ENCODE measurements around the gene ASPDH.

The ASPDH gene

DNA sequence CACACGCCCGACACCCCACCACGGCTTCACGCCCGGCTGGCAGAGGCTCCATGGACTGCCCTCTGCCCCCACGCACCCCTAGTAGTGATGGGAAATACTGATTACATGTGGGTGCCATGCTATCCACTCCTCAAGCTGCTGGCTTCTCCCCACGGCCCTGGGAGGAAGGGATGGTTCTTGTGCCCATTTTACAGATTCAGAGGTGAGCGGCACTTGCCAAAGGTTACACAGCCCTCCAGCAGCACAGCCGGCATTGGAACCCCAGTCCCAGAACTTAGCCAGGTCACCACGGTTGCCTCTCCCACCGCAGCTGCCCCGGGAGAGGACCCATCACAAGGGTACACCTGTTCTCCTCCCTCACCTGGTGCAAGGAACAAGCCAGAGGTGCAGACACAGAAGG lies 41.3 kb upstream of the ASPDH start:
- Histone ChIP-seq H3K4me3 (no peak overlapping the region), H3K4me1 (peaks cover 48% of the 10 kb centered on the region), H3K36me3 (no peaks in the 10 kb centered on the region), H3K9me3 (no peaks in the 10 kb centered on the region), H4K20me1 (no peaks in the 10 kb centered on the region), H3K27ac (no peak overlapping the region), H3K27me3 (peaks cover 38% of the 10 kb centered on the region; the same call in 1 of the 2 replicates), H3K9ac (no peak overlapping the region), H3K4me2 (0 out of 2 replicates have a peak overlapping the region, but pooled peaks have one; percentile 9)
- no peak for TF ChIP-seq Cebpa-rat (IDR thresholded peaks at IDR 0.05)

DNA sequence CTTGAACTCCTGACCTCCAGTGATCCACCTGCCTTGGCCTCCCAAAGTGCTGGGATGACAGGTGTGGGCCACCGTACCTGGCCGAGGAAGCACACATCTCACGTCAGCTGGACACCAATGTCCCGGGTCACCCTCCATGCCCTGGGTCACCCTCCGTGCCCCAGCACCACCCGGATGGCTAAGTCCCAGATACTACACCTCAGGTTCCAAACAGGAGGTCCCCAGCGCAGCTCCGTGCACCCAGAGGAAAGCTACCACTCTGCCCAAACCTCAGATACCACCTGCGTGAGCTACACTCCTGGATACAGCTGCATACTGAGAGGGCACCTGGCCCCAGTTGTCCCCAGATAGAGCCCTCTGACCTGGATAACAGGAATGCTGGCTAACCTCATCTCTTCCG lies 40.5 kb upstream of the ASPDH start:
- H3K4me3 ChIP-seq: no peak overlapping the region
- peaks cover 46% of the 10 kb centered on the region; the same call in 1 of the 2 replicates for H3K27me3 ChIP-seq
- no peaks in the 10 kb centered on the region for H3K9me3 ChIP-seq
- H3K36me3 ChIP-seq: no peaks in the 10 kb centered on the region
- no peak overlapping the region for H3K9ac ChIP-seq
- H3K4me2 ChIP-seq: no peak overlapping the region
- no peak overlapping the region for H3K27ac ChIP-seq
- TF ChIP-seq Cebpa-rat (IDR thresholded peaks at IDR 0.05): no peak
- peaks cover 50% of the 10 kb centered on the region for H3K4me1 ChIP-seq
- H4K20me1 ChIP-seq: no peaks in the 10 kb centered on the region

DNA sequence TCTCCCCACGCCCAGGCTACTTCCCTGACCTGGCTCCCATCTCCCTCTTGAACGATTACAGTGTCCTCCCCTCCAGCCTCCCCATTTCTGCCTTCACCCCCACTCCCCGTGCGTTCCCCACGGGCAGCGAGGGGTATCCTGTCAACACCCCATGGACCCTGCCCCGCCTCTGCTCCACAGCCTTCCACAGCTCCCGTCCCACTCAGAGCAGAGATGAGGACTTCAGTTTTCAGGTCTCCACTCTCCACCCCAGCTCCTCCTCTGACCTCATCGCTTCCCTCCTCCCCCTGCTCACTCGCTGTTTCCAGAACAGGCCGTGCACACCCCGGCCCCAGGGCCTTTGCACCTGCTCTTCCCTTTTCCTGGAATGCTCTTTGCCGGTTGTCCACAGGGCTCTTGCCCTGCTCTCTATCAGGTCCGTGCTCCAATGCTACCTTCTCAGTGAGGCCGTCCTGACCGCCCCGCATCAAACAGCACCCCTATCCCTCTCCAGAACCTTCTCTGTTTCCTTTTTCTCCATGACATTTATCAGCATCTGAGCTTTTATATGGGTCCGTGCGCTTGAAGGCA lies 39.5 kb upstream of the ASPDH start:
- H3K27me3 ChIP-seq: peaks cover 50% of the 10 kb centered on the region; the same call in 1 of the 2 replicates
- TF ChIP-seq Cebpa-rat (IDR thresholded peaks at IDR 0.05): no peak
- H3K9ac ChIP-seq: no peak overlapping the region
- no peaks in the 10 kb centered on the region for H3K9me3 ChIP-seq
- H3K4me3 ChIP-seq: no peak overlapping the region
- H3K36me3 ChIP-seq: no peaks in the 10 kb centered on the region
- no peaks in the 10 kb centered on the region for H4K20me1 ChIP-seq
- no peak overlapping the region for H3K4me2 ChIP-seq
- no peak overlapping the region for H3K27ac ChIP-seq
- peaks cover 58% of the 10 kb centered on the region for H3K4me1 ChIP-seq

DNA sequence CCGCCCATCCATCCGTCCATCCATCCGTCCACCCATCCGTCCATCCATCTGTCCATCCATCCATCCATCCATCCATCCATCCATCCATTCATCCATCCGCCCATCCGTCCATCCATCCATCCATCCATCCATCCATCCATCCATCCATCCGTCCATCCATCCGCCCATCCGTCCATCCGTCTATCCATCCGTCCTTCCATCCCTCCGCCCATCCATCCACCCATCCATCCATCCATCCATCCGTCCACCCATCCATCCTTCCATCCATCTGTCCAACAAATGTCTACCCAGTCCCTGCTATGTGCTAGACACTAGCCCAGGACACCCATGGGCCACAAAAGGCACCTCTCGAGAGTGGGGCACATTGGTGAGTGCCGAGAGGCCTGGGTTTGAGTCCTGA lies 38.8 kb upstream of the ASPDH start:
- TF ChIP-seq Cebpa-rat (IDR thresholded peaks at IDR 0.05): no peak
- H3K9me3 ChIP-seq: no peaks in the 10 kb centered on the region

DNA sequence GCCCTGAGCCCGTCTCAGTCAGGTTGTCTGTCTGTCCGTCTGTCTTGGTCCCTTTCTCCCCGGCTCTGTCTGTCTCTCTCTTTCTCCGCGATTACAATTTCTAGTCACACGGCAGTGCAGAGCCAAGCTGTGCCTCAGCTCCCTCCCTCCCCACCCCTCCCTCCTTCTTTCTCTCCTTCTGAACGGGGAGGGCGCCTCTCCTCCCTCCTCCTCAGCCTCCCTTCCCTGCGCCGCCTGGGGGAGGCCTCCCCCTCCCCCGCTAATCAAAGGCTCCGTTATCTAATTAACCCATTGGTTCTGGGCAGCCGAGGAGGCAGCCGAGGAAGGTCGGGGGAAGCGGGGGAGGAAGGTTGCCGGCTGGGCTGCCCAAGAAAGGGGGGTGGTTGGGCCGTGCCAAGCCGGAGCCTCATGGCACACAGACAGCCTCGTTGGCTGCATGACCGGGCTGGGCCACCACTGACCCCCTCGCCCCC lies 38.0 kb upstream of the ASPDH start:
- no peak overlapping the region for H3K27ac ChIP-seq
- no peak for TF ChIP-seq Cebpa-rat (IDR thresholded peaks at IDR 0.05)
- H3K4me2 ChIP-seq: peak overlapping the region; percentile 70
- no peaks in the 10 kb centered on the region for H3K9me3 ChIP-seq
- peaks cover 65% of the 10 kb centered on the region for H3K4me1 ChIP-seq
- no peaks in the 10 kb centered on the region for H3K36me3 ChIP-seq
- H4K20me1 ChIP-seq: no peaks in the 10 kb centered on the region
- no peak overlapping the region for H3K9ac ChIP-seq
- no peak overlapping the region for H3K4me3 ChIP-seq
- H3K27me3 ChIP-seq: peaks cover 50% of the 10 kb centered on the region; the same call in 1 of the 2 replicates

More for the DNA sequence above, 38.8 kb upstream of the ASPDH start:
- peaks cover 65% of the 10 kb centered on the region for H3K4me1 ChIP-seq
- H3K4me2 ChIP-seq: 0 out of 2 replicates have a peak overlapping the region, but pooled peaks have one; percentile 70
- peaks cover 50% of the 10 kb centered on the region; the same call in 1 of the 2 replicates for H3K27me3 ChIP-seq
- no peaks in the 10 kb centered on the region for H4K20me1 ChIP-seq
- no peak overlapping the region for H3K9ac ChIP-seq
- no peak overlapping the region for H3K4me3 ChIP-seq
- H3K27ac ChIP-seq: no peak overlapping the region
- H3K36me3 ChIP-seq: no peaks in the 10 kb centered on the region

DNA sequence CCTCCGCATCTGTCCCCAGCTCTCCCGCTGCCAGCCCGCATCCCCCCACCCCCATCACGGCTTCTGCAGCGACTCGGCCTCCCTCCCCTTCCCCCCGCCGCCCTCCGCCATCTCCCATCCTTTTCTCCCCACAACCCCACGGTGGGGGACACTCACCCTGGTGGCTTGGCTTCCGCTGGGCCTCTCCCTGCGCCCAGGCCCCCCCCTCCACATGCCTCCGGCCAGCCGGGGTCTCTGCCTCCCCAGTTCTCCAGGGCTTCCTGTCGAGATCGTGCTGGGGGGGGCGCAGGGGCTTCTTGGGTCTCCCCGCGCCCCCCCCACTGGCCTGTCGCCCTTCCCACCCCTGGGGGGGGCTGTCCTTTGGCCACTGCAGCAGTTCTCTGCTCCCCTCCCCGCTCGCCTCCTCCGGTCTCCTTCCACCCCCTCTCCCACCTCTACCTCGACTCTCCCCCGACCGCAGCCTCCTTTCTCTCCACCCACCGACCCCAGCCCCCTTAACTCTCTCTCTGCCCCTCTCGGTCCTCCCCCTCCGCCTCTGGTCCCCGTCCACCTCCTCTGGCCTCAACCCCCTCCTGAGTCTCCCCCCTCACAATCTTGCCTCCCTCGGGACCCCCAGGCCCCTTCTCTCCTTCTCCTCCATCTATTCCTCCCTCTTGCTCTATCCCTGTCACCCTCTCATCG lies 37.5 kb upstream of the ASPDH start:
- Histone ChIP-seq H3K4me3 (no peak overlapping the region), H3K9me3 (no peaks in the 10 kb centered on the region), H3K4me2 (peak overlapping the region; percentile 70), H3K36me3 (no peaks in the 10 kb centered on the region), H3K9ac (no peak overlapping the region), H3K27ac (no peak overlapping the region), H4K20me1 (no peaks in the 10 kb centered on the region), H3K4me1 (peaks cover 71% of the 10 kb centered on the region), H3K27me3 (peaks cover 50% of the 10 kb centered on the region; the same call in 1 of the 2 replicates)
- no peak for TF ChIP-seq Cebpa-rat (IDR thresholded peaks at IDR 0.05)

DNA sequence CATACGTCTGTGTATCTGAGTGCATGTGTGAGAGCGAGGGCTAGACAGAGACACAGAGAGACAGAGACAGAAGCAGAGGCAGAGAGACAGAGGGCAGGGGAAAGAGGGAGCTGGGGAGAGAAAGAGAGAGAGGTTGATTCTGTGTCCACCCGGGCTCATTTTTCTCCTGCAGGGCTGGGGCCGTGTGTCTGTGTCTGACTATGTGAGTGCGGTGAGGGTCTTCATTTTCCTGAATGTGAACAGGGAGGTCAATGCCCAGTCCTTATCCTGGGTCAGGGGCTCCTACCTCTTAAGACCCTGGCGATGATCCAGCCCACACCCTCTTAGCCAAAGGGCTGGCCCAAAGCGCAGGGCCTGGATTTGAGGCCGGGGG lies 36.9 kb upstream of the ASPDH start:
- H3K36me3 ChIP-seq: no peaks in the 10 kb centered on the region
- peak overlapping the region; percentile 70; the same call in 1 of the 2 replicates for H3K4me2 ChIP-seq
- TF ChIP-seq Cebpa-rat (IDR thresholded peaks at IDR 0.05): no peak
- no peak overlapping the region for H3K27ac ChIP-seq
- H3K27me3 ChIP-seq: peaks cover 50% of the 10 kb centered on the region; the same call in 1 of the 2 replicates
- peaks cover 72% of the 10 kb centered on the region for H3K4me1 ChIP-seq
- H3K4me3 ChIP-seq: no peak overlapping the region
- H3K9me3 ChIP-seq: no peaks in the 10 kb centered on the region
- no peak overlapping the region for H3K9ac ChIP-seq
- H4K20me1 ChIP-seq: no peaks in the 10 kb centered on the region

DNA sequence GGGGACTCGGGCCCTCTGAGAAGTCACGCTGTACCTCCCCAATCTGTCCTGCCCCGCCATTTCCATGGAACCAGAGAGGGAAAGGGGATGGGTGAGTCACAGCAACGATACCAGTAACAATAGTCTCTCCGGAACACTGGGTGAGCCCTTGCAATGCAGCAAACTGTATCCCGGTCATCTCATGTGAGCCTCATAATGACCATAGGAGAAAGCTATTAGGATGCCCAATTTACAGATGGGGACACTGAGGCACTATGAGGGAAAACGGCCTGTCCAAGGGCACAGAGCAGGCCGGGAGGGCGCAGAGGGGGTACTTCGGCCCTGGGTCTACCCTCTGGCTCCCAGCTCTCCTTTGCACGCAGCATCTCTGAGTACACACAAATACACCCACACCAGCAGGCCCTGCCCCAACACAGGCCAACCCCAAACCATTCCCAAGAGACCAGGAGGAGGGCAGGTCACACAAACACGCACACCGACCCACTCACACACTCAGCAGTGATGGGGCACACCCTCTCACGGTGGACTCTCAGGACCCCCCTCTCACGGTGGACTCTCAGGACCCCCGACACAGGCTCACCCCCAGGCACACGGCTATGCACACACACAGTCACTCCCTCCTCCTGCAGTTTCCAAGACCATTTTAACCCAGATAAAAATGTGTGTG lies 36.3 kb upstream of the ASPDH start:
- Histone ChIP-seq H3K36me3 (no peaks in the 10 kb centered on the region), H3K4me2 (peak overlapping the region; percentile 70; the same call in 1 of the 2 replicates), H3K9ac (no peak overlapping the region), H3K4me3 (no peak overlapping the region), H3K27me3 (peaks cover 44% of the 10 kb centered on the region; the same call in 1 of the 2 replicates), H3K9me3 (no peaks in the 10 kb centered on the region), H4K20me1 (no peaks in the 10 kb centered on the region), H3K27ac (no peak overlapping the region), H3K4me1 (peaks cover 72% of the 10 kb centered on the region)
- TF ChIP-seq Cebpa-rat (IDR thresholded peaks at IDR 0.05): no peak

DNA sequence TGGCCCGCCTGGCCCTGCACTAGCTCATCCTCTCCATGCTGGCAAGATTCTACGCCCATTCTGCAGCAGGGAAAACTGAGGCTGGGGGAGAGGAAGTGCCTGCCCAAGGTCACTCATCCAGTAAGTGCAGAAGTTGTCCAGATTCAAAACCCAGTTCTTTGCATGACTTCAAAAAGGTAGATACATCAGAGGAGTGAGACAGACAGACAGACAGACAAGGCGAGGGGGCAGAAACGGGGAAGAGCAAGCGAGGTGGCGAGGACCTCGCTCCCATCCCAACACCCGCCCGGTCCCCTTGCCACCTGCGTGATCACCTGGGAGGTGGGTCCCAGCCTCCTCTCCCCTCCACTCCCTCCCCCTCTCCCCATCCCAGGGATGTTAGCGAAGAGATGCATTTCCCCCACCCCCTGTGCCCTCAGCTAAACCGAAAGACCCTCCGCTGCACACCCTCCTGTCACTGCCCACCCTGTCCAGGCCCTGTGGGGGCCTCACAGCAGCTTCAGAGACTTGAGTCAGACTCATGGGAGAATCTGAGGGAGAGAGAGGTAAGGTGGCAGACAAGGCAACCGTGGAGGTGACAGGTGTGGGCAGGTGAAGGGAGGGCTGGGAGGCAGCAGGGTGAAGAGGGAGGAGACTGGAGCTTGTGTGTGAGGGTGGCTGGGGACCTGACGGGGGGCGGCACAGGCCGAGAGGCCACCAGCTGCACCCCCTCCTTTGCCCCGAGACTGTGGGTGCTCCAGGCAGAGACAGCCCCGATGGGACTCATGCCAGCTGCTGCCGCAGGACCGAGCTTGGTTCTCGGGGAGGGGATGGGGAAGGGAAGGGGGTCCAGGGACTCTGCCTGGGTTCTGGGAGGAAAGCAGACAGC lies 35.6 kb upstream of the ASPDH start:
- peaks cover 42% of the 10 kb centered on the region; the same call in 1 of the 2 replicates for H3K27me3 ChIP-seq
- no peaks in the 10 kb centered on the region for H3K9me3 ChIP-seq
- H3K36me3 ChIP-seq: no peaks in the 10 kb centered on the region
- TF ChIP-seq Cebpa-rat (IDR thresholded peaks at IDR 0.05): no peak
- H3K4me1 ChIP-seq: peaks cover 71% of the 10 kb centered on the region
- peak overlapping the region; percentile 94 for H3K4me2 ChIP-seq
- H3K9ac ChIP-seq: no peak overlapping the region
- H3K4me3 ChIP-seq: no peak overlapping the region
- no peaks in the 10 kb centered on the region for H4K20me1 ChIP-seq
- no peak overlapping the region for H3K27ac ChIP-seq

Measured in BLaER1 (cell line).